DND-41 (cell line): ENCODE data around the gene TIPARP.

Experiments used
- ATAC-seq: fragments of 200-7000 bp; cut with Tn5 transposase; 3 replicates; pipeline ENCODE4 v1.9.1; 2021; ENCODE audit warnings: low read depth; ENCODE audit not compliant: insufficient read depth
- DNase-seq: peaks from one replicate; pipeline ENCODE4 v3.0.0-alpha.2; 2020
- H2AFZ ChIP-seq: 2 replicates; pipeline ENCODE4 v1.6.0; 2012; ENCODE audit warnings: low read depth, low read length
- H3K27ac ChIP-seq: 2 replicates; pipeline ENCODE4 v1.5.1; 2012; ENCODE audit warnings: low read length, inconsistent platforms
- H3K27me3 ChIP-seq: fragments of 200-600 bp; sonication (generic); 2 replicates; pipeline ENCODE4 v1.6.0; 2012; ENCODE audit warnings: low read length, mild to moderate bottlenecking, inconsistent platforms; ENCODE audit not compliant: insufficient read depth, poor library complexity
- H3K36me3 ChIP-seq: 2 replicates; pipeline ENCODE4 v1.5.1; 2012; ENCODE audit warnings: low read length, inconsistent platforms; ENCODE audit not compliant: insufficient read depth
- H3K4me1 ChIP-seq: 2 replicates; pipeline ENCODE4 v1.5.1; 2012; ENCODE audit warnings: mild to moderate bottlenecking, low read length; ENCODE audit not compliant: insufficient read depth
- H3K4me2 ChIP-seq: 2 replicates; pipeline ENCODE4 v1.6.0; 2012; ENCODE audit warnings: mild to moderate bottlenecking, moderate library complexity, low read length, inconsistent platforms; ENCODE audit not compliant: insufficient read depth
- H3K4me3 ChIP-seq, 2 experiments: fragments of 200-600 bp in 1 of 2; shearing (Covaris generic) in 1 of 2; 2 replicates each; pipeline ENCODE4 v1.5.1; 2012 to 2016; ENCODE audit warnings: inconsistent platforms in 2 of 2, low read length in 2 of 2, mild to moderate bottlenecking in 2 of 2, low read depth in 1 of 2, moderate library complexity in 1 of 2
- H3K79me2 ChIP-seq: 2 replicates; pipeline ENCODE4 v1.6.0; 2012; ENCODE audit warnings: low read length, inconsistent platforms; ENCODE audit not compliant: insufficient read depth
- H3K9ac ChIP-seq: 2 replicates; pipeline ENCODE4 v1.6.0; 2012; ENCODE audit warnings: low read depth, mild to moderate bottlenecking, inconsistent platforms, low read length, moderate library complexity
- H3K9me3 ChIP-seq: 2 replicates; pipeline ENCODE4 v1.5.1; 2012; ENCODE audit warnings: low read length, moderate library complexity, mild to moderate bottlenecking, inconsistent platforms; ENCODE audit not compliant: insufficient read depth, severe bottlenecking
- H4K20me1 ChIP-seq: 2 replicates; pipeline ENCODE4 v1.6.0; 2012; ENCODE audit warnings: low read length; ENCODE audit not compliant: insufficient read depth
- CTCF ChIP-seq: IDR thresholded peaks from 2 replicates; pipeline ENCODE4 v1.5.1; 2012; ENCODE audit warnings: borderline replicate concordance, low read length, moderate library complexity, mild to moderate bottlenecking; ENCODE audit not compliant: poor library complexity, severe bottlenecking; ENCODE audit errors: extremely low read depth
- EZH2 ChIP-seq: IDR thresholded peaks from 3 replicates; pipeline ENCODE4 v1.6.1; 2012; ENCODE audit warnings: borderline replicate concordance, low read depth, mild to moderate bottlenecking, moderate library complexity, low read length, inconsistent platforms; ENCODE audit not compliant: severe bottlenecking

TIPARP gene

GRCh38 chr3:156639414-156640023 lies 34.9 kb upstream of the TIPARP start:
- H3K36me3 ChIP-seq, result no peaks in the 10 kb centered on the region
- no peak overlapping the region for H3K4me3 ChIP-seq
- H3K27me3 ChIP-seq, result peaks cover 23% of the 10 kb centered on the region
- no peaks in the 10 kb centered on the region; the same call in 1 of the 2 replicates for H4K20me1 ChIP-seq
- H3K79me2 ChIP-seq, result no peaks in the 10 kb centered on the region
- H3K9ac ChIP-seq, result no peak overlapping the region
- no peak overlapping the region for H2AFZ ChIP-seq
- no peak overlapping the region for H3K27ac ChIP-seq
- ATAC-seq, result no peak
- DNase-seq, result no peak
- H3K9me3 ChIP-seq, result no peaks in the 10 kb centered on the region
- peaks cover 13% of the 10 kb centered on the region; the same call in 1 of the 2 replicates for H3K4me1 ChIP-seq
- no peak for TF ChIP-seq EZH2
- TF ChIP-seq CTCF, result no peak
- no peak overlapping the region for H3K4me2 ChIP-seq

GRCh38 chr3:156641618-156641975 lies 32.8 kb upstream of the TIPARP start:
- no peaks in the 10 kb centered on the region for H3K9me3 ChIP-seq
- no peak overlapping the region for H3K9ac ChIP-seq
- no peak overlapping the region for H3K27ac ChIP-seq
- no peaks in the 10 kb centered on the region for H4K20me1 ChIP-seq
- H3K4me2 ChIP-seq, result no peak overlapping the region
- ATAC-seq (no peak), DNase-seq (no peak)
- H3K79me2 ChIP-seq, result no peaks in the 10 kb centered on the region
- peaks cover 13% of the 10 kb centered on the region; the same call in 1 of the 2 replicates for H3K4me1 ChIP-seq
- TF ChIP-seq CTCF (no peak), EZH2 (no peak)
- no peaks in the 10 kb centered on the region for H3K36me3 ChIP-seq
- peaks cover 17% of the 10 kb centered on the region for H3K27me3 ChIP-seq
- H3K4me3 ChIP-seq, result no peak overlapping the region
- H2AFZ ChIP-seq, result no peak overlapping the region

GRCh38 chr3:156642750-156643728 lies 31.4 kb upstream of the TIPARP start:
- Histone ChIP-seq H3K9ac (no peak overlapping the region), H4K20me1 (no peaks in the 10 kb centered on the region), H3K4me3 (no peak overlapping the region), H3K4me1 (peaks cover 13% of the 10 kb centered on the region; the same call in 1 of the 2 replicates), H2AFZ (no peak overlapping the region), H3K36me3 (no peaks in the 10 kb centered on the region), H3K27ac (no peak overlapping the region), H3K9me3 (no peaks in the 10 kb centered on the region), H3K27me3 (peaks cover 24% of the 10 kb centered on the region), H3K79me2 (no peaks in the 10 kb centered on the region), H3K4me2 (no peak overlapping the region)
- DNase-seq (no peak), ATAC-seq (0 out of 3 replicates have a peak, but pooled peaks have one; percentile 12)
- TF ChIP-seq EZH2 (no peak), CTCF (no peak)
